Measurements from ENCODE around the gene TARBP1. TPM values are rescaled to one million over a fixed set of nuclear protein-coding genes. Genes with fewer than 3 reads are reported as not detected.

Gene TARBP1
- total RNA-seq, 1 donor from 2014 or later: 38.1 TPM

DNA sequence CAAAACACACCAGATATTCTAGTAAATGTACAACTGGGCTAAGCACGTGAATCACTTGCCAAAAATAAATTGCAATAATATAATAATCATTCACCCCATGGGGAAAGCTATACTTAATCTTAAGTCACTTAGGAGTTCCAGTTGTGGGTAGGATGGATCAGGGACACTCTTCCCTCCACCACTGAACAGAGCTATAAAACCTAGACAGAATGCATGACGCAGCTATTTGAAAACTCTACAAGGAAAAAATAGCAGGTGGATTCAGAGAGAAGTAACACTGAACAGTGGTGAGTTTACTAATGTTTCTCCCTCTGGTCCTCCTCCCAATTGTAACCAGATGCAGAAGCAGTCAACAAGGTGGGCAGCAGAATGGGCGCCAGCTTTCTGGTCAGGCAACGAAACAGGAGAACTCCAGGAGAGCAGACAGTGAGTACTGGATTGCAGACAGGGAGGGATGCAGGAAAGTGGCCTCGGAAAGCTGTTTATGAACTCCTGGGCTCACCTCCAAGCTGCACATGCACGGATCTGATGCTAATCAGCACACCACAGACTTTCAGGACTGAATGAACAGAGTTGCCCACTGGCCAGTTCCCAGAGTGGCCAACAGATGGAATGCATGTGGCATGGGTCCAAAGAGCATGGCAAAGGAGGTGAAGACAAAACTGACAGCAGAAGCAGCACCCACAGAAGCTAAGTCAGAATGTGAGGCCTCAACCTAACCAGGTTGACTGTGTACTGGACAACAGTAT lies 41.4 kb downstream of the TARBP1 start:
- no peak overlapping the region for H3K27ac Mint-ChIP-seq
- no peak for DNase-seq (ENCODE audit: extremely low spot score, unreplicated experiment)
- peaks cover 10% of the 10 kb centered on the region for H3K4me1 Mint-ChIP-seq (ENCODE audit: unreplicated experiment)
- peaks cover 9% of the 10 kb centered on the region for H3K9me3 Mint-ChIP-seq
- H3K27me3 Mint-ChIP-seq: no peaks in the 10 kb centered on the region
- peaks cover 53% of the 10 kb centered on the region for H3K36me3 Mint-ChIP-seq
- TF ChIP-seq CTCF (conservative IDR thresholded peaks at IDR 0.05): no peak
- no peak overlapping the region for H3K4me3 Mint-ChIP-seq

DNA sequence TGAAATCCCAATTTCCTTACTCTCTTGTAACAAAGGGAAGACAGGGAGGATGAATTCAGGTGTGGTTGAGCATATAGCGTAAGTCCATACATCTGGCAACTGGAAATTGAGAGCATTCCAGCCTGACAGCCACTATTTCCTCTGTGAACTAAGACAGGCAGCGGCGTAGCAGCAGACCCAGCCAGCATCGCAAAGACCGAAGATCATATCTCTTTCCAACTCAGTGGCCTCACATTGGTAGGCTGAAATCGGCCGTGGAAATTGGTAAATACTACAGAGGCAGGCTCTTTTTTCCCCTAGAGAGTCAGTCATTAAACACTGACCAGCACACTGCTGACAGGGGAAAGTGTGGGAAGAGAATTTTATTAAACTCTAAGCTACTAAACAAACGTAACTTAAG lies 43.4 kb downstream of the TARBP1 start:
- peaks cover 49% of the 10 kb centered on the region for H3K36me3 Mint-ChIP-seq
- no peak overlapping the region for H3K4me3 Mint-ChIP-seq
- peaks cover 10% of the 10 kb centered on the region for H3K4me1 Mint-ChIP-seq (ENCODE audit: unreplicated experiment)
- TF ChIP-seq CTCF (conservative IDR thresholded peaks at IDR 0.05): no peak
- no peaks in the 10 kb centered on the region for H3K27me3 Mint-ChIP-seq
- DNase-seq (ENCODE audit: extremely low spot score, unreplicated experiment): no peak
- H3K27ac Mint-ChIP-seq: no peak overlapping the region
- peaks cover 9% of the 10 kb centered on the region for H3K9me3 Mint-ChIP-seq

GRCh38 chr1:234434706-234435105 lies 44.3 kb downstream of the TARBP1 start:
- peaks cover 47% of the 10 kb centered on the region for H3K36me3 Mint-ChIP-seq
- no peak for DNase-seq (ENCODE audit: extremely low spot score, unreplicated experiment)
- no peaks in the 10 kb centered on the region for H3K27me3 Mint-ChIP-seq
- TF ChIP-seq CTCF (conservative IDR thresholded peaks at IDR 0.05): no peak
- H3K4me3 Mint-ChIP-seq: no peak overlapping the region
- peaks cover 6% of the 10 kb centered on the region for H3K9me3 Mint-ChIP-seq
- peaks cover 10% of the 10 kb centered on the region for H3K4me1 Mint-ChIP-seq (ENCODE audit: unreplicated experiment)
- H3K27ac Mint-ChIP-seq: no peak overlapping the region

DNA sequence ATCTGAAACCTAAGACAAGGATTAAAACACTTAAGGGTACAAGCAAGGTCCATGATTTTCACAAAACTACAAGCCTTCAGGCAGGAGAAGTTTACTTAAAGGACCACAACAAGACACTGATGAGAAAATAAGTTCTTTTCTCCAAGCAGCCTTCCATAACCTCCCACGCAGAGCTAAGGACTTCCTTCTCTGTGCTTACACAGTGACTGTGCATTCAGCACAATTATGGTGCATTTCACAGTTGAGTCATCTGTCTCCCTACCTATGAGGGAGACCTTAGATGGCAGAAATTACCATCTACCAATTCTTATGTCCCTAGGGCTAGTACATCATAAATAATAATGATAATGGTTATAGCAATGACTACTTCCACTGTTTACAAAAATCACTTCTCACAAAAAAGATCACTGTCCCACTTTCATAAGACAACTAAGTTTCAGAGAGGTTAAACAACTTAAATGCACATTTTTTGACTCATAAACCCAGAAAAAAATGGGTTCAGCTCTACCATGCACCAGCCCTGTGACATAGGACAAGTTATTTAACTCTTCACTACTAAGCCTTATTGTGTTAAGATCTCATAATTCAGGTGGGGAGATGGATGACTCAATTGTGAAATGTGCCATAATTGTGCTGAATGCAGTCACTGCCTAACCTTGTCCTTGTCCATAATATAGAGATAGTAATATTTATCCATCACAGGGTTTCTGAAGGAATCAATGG lies 45.3 kb downstream of the TARBP1 start:
- H3K36me3 Mint-ChIP-seq: peaks cover 45% of the 10 kb centered on the region
- no peaks in the 10 kb centered on the region for H3K27me3 Mint-ChIP-seq
- peaks cover 10% of the 10 kb centered on the region for H3K4me1 Mint-ChIP-seq (ENCODE audit: unreplicated experiment)
- H3K9me3 Mint-ChIP-seq: no peaks in the 10 kb centered on the region
- no peak overlapping the region for H3K27ac Mint-ChIP-seq
- no peak overlapping the region for H3K4me3 Mint-ChIP-seq
- TF ChIP-seq CTCF (conservative IDR thresholded peaks at IDR 0.05): no peak
- DNase-seq (ENCODE audit: extremely low spot score, unreplicated experiment): no peak

- no peak for DNase-seq (ENCODE audit: extremely low spot score, unreplicated experiment)
- H3K36me3 Mint-ChIP-seq: peaks cover 28% of the 10 kb centered on the region
- no peak overlapping the region for H3K27ac Mint-ChIP-seq
- H3K4me3 Mint-ChIP-seq: no peak overlapping the region
- H3K4me1 Mint-ChIP-seq (ENCODE audit: unreplicated experiment): peaks cover 10% of the 10 kb centered on the region
- H3K27me3 Mint-ChIP-seq: no peaks in the 10 kb centered on the region
- TF ChIP-seq CTCF (conservative IDR thresholded peaks at IDR 0.05): no peak
- H3K9me3 Mint-ChIP-seq: no peaks in the 10 kb centered on the region
Measured at GRCh38 chr1:234431255-234431654, 47.7 kb downstream of the TARBP1 start.
